GM23248 (cell line): ENCODE data around the gene VPS25. TPM values are rescaled to one million over a fixed set of nuclear protein-coding genes. Genes with fewer than 3 reads are reported as not detected.
A peak's percentile ranks its signal among the peaks of the same experiment; 100 is the strongest.

ENCODE experiments used
- DNase-seq: peaks from one replicate; pipeline ENCODE4 v3.0.0-alpha.2; 2015
- H2AFZ ChIP-seq: fragments of 200-600 bp; sonication (generic); 2 replicates; pipeline ENCODE4 v1.6.1; 2016; ENCODE audit warnings: antibody characterized with exemption
- H3F3A ChIP-seq: fragments of 200-600 bp; sonication (generic); 2 replicates; pipeline ENCODE4 v1.6.1; 2016; ENCODE audit warnings: mild to moderate bottlenecking, antibody characterized with exemption, mixed run types; ENCODE audit not compliant: insufficient read depth
- H3K27ac ChIP-seq: fragments of 200-600 bp; sonication (generic); 2 replicates; pipeline ENCODE4 v1.5.1; 2016; ENCODE audit warnings: mild to moderate bottlenecking
- H3K27me3 ChIP-seq: fragments of 200-600 bp; sonication (generic); replicated peaks from 2 replicates; pipeline ENCODE4 v1.6.1; 2016; ENCODE audit warnings: mild to moderate bottlenecking; ENCODE audit not compliant: insufficient read depth
- H3K36me3 ChIP-seq: fragments of 200-600 bp; sonication (generic); 2 replicates; pipeline ENCODE4 v1.6.1; 2016; ENCODE audit warnings: low read depth, mild to moderate bottlenecking
- H3K4me1 ChIP-seq: fragments of 200-600 bp; sonication (generic); 2 replicates; pipeline ENCODE4 v1.6.1; 2016; ENCODE audit warnings: mild to moderate bottlenecking; ENCODE audit not compliant: insufficient read depth
- H3K4me2 ChIP-seq: fragments of 200-600 bp; sonication (generic); one replicate; pipeline ENCODE4 v1.6.1; 2016; ENCODE audit warnings: mild to moderate bottlenecking; ENCODE audit not compliant: unreplicated experiment
- H3K4me3 ChIP-seq: fragments of 200-600 bp; sonication (generic); 2 replicates; pipeline ENCODE4 v1.5.1; 2016; ENCODE audit warnings: mild to moderate bottlenecking
- H3K79me2 ChIP-seq: fragments of 200-600 bp; sonication (generic); 2 replicates; pipeline ENCODE4 v1.6.1; 2016; ENCODE audit warnings: mild to moderate bottlenecking; ENCODE audit not compliant: insufficient read depth
- H3K9ac ChIP-seq: fragments of 200-600 bp; sonication (generic); 2 replicates; pipeline ENCODE4 v1.6.1; 2016; ENCODE audit warnings: mild to moderate bottlenecking
- H3K9me2 ChIP-seq: fragments of 200-600 bp; sonication (generic); 2 replicates; pipeline ENCODE4 v1.6.1; 2016; ENCODE audit warnings: mixed run types, mild to moderate bottlenecking, moderate library complexity; ENCODE audit not compliant: insufficient read depth
- H3K9me3 ChIP-seq: fragments of 200-600 bp; sonication (generic); one replicate; pipeline ENCODE4 v1.6.1; 2017; ENCODE audit warnings: low read depth
- H4K20me1 ChIP-seq: fragments of 200-600 bp; sonication (generic); 2 replicates; pipeline ENCODE4 v1.6.0; 2016; ENCODE audit not compliant: insufficient read depth
- EZH2 ChIP-seq: fragments of 200-600 bp; sonication (generic); IDR thresholded peaks from 2 replicates; pipeline ENCODE4 v1.6.1; 2018; ENCODE audit warnings: antibody characterized with exemption, mild to moderate bottlenecking; ENCODE audit not compliant: insufficient read depth, poor library complexity, severe bottlenecking
- EZH2phosphoT487 ChIP-seq: fragments of 200-600 bp; sonication (generic); IDR thresholded peaks from 2 replicates; pipeline ENCODE4 v1.6.1; 2018; ENCODE audit warnings: antibody characterized with exemption, moderate library complexity, mild to moderate bottlenecking, low read depth; ENCODE audit not compliant: insufficient read depth
- WGBS, 2 experiments: methylation state at CpG; one replicate each; pipeline ENCODE4 v1.1.6; 2015 to 2017; ENCODE audit warnings: low lambda C conversion rate in 2 of 2, low coverage in 1 of 2; ENCODE audit errors: missing lambda C conversion rate in 2 of 2; 5-methylcytosine and 5-hydroxymethylcytosine counted together
- in situ Hi-C: fragments of 300-500 bp; cut with MboI; formaldehyde crosslinking; loops from 2 replicates; pipeline ENCODE4 v1.15.0; 2020
- polyA plus RNA-seq: library from polyadenylated mRNA; unstranded; fragments of >200 nt; fragmentation: Nextera tagmentation; extraction: Ambion mirVana; gene quantifications from 2 replicates; pipeline ENCODE4 v1.2.1, GENCODE V29; 2016
- total RNA-seq: library from RNA; depleted of rRNA; stranded (reverse); fragments of >200 nt; shearing (Covaris generic); gene quantifications from 2 replicates; pipeline ENCODE4 v1.2.3, GENCODE V29; 2014

VPS25 gene
- total and polyA plus RNA-seq, 2 experiments from 2014 or later, result 96.0 to 103 TPM

- H3K27me3 ChIP-seq, result no peaks in the 10 kb centered on the region
- peaks cover 58% of the 10 kb centered on the region for H3K79me2 ChIP-seq
- no peak for DNase-seq
- peak overlapping the region; percentile 91 for H2AFZ ChIP-seq
- H3K4me3 ChIP-seq, result peak overlapping the region; percentile 77
- in situ Hi-C loops, result loop anchor here (25.0 kb wide), 1 partner anchor 194 kb away; no protein-coding TSS in a partner anchor
- H3K9me3 ChIP-seq, result no peaks in the 10 kb centered on the region
- H3K4me1 ChIP-seq, result peaks cover 8% of the 10 kb centered on the region
- WGBS, 2 experiments, result 62 to 63% methylated on average over 10 of the region's 10 CpGs
- TF ChIP-seq EZH2phosphoT487 (no peak), EZH2 (no peak)
- H3K9me2 ChIP-seq, result no peaks in the 10 kb centered on the region
- H3K4me2 ChIP-seq, result peak overlapping the region; percentile 73
- H3F3A ChIP-seq, result no peaks in the 10 kb centered on the region
- no peaks in the 10 kb centered on the region for H3K36me3 ChIP-seq
- H4K20me1 ChIP-seq, result no peaks in the 10 kb centered on the region
- H3K27ac ChIP-seq, result peak overlapping the region; percentile 60
- peak overlapping the region; percentile 88 for H3K9ac ChIP-seq
Measured at GRCh38 chr17:42743595-42744282, 29.5 kb upstream of the VPS25 start.

GRCh38 chr17:42744283-42744805, 28.9 kb upstream of the VPS25 start:
- peak; percentile 80 for DNase-seq
- Histone ChIP-seq H3K4me2 (peak overlapping the region; percentile 73), H3K36me3 (no peaks in the 10 kb centered on the region), H4K20me1 (no peaks in the 10 kb centered on the region), H3K27ac (peak overlapping the region; percentile 60), H2AFZ (peak overlapping the region; percentile 91), H3K79me2 (peaks cover 52% of the 10 kb centered on the region), H3F3A (no peaks in the 10 kb centered on the region), H3K9me2 (no peaks in the 10 kb centered on the region), H3K27me3 (no peaks in the 10 kb centered on the region), H3K4me3 (peak overlapping the region; percentile 77), H3K9me3 (no peaks in the 10 kb centered on the region), H3K4me1 (peaks cover 8% of the 10 kb centered on the region), H3K9ac (peak overlapping the region; percentile 88)
- no peak for TF ChIP-seq EZH2
- TF ChIP-seq EZH2phosphoT487, result no peak
- WGBS, 2 experiments, result 3% methylated on average over 20 to 31 of the region's 32 CpGs
- in situ Hi-C loops, result loop anchor here (25.0 kb wide), 1 partner anchor 193 kb away; no protein-coding TSS in a partner anchor

GRCh38 chr17:42744806-42745617, 28.2 kb upstream of the VPS25 start, which contains the start of gene EZH1:
Gene EZH1, minus strand, starts transcription at chr17:42745040. Its CDS starts 16,099 bp downstream, at chr17:42728941.
- Histone ChIP-seq H3K36me3 (no peaks in the 10 kb centered on the region), H3K9ac (peak within 1 kb of the TSS; percentile 88), H4K20me1 (no peaks in the 10 kb centered on the region), H3K27me3 (no peaks in the 10 kb centered on the region), H3F3A (no peaks in the 10 kb centered on the region), H3K4me1 (peaks cover 8% of the 10 kb centered on the region), H3K27ac (peak within 1 kb of the TSS; percentile 60), H3K9me2 (no peaks in the 10 kb centered on the region), H3K9me3 (no peaks in the 10 kb centered on the region), H3K4me3 (peak within 1 kb of the TSS; percentile 77), H2AFZ (peak within 1 kb of the TSS; percentile 91), H3K79me2 (peaks cover 45% of the 10 kb centered on the region), H3K4me2 (peak within 1 kb of the TSS; percentile 73)
- DNase-seq, result peak; percentile 97
- TF ChIP-seq EZH2phosphoT487, result no peak
- no peak for TF ChIP-seq EZH2
- in situ Hi-C loops, result loop anchor here (25.0 kb wide), 1 partner anchor 192 kb away; no protein-coding TSS in a partner anchor
- WGBS, 2 experiments, result 5 to 8% methylated on average over 28 to 32 of the region's 50 CpGs

GRCh38 chr17:42748202-42748907, 24.9 kb upstream of the VPS25 start:
- Histone ChIP-seq H3K4me3 (no peak overlapping the region), H2AFZ (no peak overlapping the region), H3K36me3 (no peaks in the 10 kb centered on the region), H3F3A (no peaks in the 10 kb centered on the region), H3K9me2 (no peaks in the 10 kb centered on the region), H3K27me3 (no peaks in the 10 kb centered on the region), H3K9me3 (no peaks in the 10 kb centered on the region), H3K27ac (no peak overlapping the region), H3K4me1 (peaks cover 8% of the 10 kb centered on the region), H3K4me2 (no peak overlapping the region), H3K79me2 (peaks cover 12% of the 10 kb centered on the region), H3K9ac (no peak overlapping the region), H4K20me1 (no peaks in the 10 kb centered on the region)
- in situ Hi-C loops, result loop anchor here (25.0 kb wide), 1 partner anchor 189 kb away; no protein-coding TSS in a partner anchor
- 17 to 20% methylated on average over 7 of the region's 7 CpGs for WGBS, 2 experiments
- peak; percentile 7 for DNase-seq
- no peak for TF ChIP-seq EZH2phosphoT487
- no peak for TF ChIP-seq EZH2
